HT1080 (cell line): ENCODE data around the gene PAM16. TPM values are rescaled to one million over a fixed set of nuclear protein-coding genes. Genes with fewer than 3 reads are reported as not detected.
"Not testable (repeated sequence)": the region's sequence is repeated elsewhere in the genome, so short reads cannot be mapped to it uniquely, and the experiment has no call there.

ENCODE experiments used
- DNase-seq: peaks from one replicate; pipeline ENCODE4 v3.0.0-alpha.2; 2015; ENCODE audit warnings: low read depth
- polyA plus RNA-seq, 2 experiments: library from polyadenylated mRNA; depleted of rRNA; stranded (reverse); fragments of >200 nt; gene quantifications; 2 replicates each; pipeline ENCODE4 v1.2.3, GENCODE V29; 2015
- total RNA-seq: library from RNA; depleted of rRNA; stranded (reverse); fragments of >200 nt; shearing (Covaris generic); gene quantifications from 2 replicates; pipeline ENCODE4 v1.2.3, GENCODE V29; 2014; rRNA removed

Gene PAM16
- total RNA-seq, result 77.8 and 107 TPM in 2 replicates
- 57.7 and 71.4 TPM in 2 replicates for polyA plus RNA-seq (2015; cell fraction: cytosol; rRNA removed)
- polyA plus RNA-seq (2015; cell fraction: nucleus; rRNA removed), result 21.2 and 31.8 TPM in 2 replicates

DNA sequence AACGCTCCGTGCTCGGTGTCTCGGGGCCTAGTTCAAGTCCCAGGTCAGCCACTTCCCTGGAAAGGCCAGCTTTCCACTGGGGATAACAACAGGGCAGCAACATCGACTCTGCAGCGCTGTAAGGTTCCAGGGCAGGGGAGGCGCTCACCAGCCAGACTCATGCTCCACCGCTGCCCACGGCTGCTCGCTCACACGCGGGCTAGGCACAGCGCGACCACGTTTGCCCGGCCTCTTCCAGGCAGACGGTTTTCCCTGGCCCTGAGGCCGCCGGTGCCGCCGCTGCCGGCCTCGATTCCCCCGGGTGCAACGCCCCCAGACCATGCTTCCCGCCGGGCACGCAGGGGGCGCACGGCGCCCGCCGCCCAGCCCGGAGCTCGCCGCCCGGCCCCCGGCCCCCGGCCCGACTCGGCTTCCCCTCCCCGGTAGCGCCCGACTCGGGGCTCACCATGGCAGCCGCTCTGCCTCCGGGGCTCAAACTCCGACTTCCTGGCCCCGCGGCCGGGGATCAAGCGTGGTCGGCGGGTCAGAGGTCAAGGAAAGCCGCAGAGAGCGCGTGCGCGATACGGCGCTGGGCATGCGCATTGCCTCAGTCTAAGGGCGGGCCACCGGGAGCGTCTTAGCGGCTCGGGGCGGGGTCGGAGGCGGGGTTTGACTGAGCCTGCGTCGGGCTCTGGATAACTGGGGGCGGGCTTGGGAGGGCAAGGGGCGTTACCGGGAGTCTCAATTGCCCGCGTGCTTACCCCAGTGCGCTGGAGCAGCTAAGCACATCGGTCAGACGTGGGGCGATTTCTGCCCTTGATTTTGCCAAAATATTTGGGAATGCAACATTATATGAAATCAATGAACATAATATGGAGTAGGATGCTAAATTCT lies at the start of gene PAM16:
PAM16 (minus strand) TSS at position 535 of the 873 bp plus-strand sequence; CDS start at position 448, 87 bp downstream.
- DNase-seq, result peak; percentile 89

DNA sequence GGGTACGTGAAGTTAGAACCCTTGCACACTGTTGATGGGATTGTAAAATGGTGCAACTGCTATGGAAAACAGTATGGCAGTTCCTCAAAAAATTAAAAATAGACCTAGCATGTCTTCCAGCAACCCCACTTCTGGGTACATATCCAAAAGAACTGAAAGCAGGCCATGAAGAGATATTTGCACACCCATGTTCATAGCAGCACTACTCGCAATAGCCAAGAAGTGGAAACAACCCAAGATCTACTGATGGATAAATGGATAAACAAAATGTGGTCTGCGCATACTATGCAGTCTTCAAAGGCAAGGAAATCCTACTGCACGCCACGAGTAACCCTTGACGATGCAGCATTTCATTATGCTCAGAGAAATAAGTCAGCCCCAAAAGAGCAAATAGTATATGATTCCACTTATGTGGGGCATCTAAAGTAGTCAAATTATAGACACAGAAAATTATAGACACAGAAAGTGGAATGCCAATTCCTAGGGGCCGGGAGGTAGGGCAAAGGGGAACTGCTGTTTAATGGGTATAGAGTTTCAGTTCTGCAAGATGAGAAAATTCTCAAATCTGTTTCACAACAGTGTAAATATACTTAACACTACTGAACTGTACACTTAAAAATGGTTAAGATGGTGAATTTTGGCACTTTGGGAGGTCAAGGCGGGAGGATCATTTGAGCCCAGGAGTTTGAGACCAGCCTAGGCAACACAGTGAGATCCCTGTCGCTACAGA lies 48.0 kb upstream of the PAM16 start:
- no peak for DNase-seq

GRCh38 chr16:4395055-4395726 lies 44.1 kb upstream of the PAM16 start:
- no peak for DNase-seq

DNA sequence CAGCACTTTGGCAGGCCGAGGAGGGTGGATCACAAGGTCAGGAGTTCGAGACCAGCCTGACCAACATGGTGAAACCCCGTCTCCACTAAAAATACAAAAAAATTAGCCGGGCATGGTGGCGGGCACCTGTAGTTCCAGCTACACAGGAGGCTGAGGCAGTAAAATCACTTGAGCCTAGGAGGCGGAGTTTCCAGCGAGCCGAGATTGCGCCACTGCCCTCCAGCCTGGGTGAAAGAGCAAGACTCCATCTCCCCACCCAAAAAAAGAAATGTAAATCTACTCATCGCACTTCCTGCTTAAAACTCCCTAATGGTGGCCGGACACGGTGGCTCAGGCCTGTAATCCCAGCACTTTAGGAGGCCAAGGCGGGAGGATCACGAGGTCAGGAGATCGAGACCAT lies 42.7 kb upstream of the PAM16 start:
- DNase-seq, result not testable (repeated sequence)

DNA sequence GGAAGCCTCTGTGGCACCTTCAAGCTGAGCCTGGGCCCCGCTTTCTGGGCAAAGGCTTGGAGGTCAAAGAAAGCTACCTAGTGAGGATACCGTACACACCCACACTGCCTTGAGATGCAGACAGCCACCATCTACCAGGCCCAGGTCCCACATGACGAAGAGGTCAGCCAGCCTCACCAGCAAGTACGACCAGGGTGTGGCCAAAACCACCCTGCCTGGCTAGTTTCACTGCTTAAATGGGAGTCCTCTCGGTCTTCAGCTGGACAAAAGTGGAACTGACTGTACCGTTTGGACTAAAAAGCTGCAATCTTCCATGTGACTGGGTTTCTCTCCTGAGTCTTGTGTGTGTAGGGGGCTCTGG lies 42.1 kb upstream of the PAM16 start:
- no peak for DNase-seq

DNA sequence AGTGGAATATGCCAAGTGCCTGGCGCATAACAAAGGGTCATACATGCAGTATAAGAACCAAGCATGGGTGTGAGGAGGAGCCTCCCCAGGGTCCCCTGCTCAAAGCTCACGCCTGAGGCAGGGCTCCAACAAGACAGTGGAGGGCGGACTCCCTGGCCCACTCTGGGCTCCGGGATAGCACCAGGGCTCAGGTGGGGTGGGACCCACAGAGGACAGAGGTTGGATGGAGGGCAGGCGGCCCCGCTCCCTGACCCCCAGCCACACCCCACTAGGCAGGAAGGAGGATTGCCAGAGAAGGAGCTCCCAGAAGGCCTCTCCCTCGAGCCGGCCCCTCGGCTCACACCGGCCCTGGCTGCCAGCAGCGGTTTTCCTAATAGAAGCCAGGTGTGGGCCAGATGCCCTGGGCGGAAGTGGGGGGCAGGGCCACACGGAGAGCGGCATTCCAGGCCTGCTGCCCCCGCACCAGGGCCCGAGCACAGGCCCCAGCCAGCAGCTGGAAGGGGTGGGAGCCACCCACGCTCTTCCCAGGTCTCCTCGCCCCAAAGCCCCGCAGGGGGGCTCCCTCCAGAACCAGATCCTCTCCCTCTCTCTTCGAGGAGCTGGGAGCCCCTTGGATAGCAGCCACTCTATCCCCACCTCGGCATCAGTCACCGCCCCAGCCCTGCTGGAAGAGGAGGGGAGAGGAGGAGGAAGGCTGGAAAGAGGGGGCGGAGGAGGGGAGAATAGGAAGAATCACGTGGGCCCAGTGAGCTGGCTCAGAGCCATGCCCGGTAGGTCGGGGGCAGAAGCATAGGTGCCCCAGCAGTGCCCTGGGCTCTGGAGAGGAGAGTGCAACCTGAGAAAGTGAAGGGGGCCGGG lies 41.5 kb upstream of the PAM16 start:
- no peak for DNase-seq

GRCh38 chr16:4391631-4392381 lies 40.7 kb upstream of the PAM16 start:
- DNase-seq, result no peak

DNA sequence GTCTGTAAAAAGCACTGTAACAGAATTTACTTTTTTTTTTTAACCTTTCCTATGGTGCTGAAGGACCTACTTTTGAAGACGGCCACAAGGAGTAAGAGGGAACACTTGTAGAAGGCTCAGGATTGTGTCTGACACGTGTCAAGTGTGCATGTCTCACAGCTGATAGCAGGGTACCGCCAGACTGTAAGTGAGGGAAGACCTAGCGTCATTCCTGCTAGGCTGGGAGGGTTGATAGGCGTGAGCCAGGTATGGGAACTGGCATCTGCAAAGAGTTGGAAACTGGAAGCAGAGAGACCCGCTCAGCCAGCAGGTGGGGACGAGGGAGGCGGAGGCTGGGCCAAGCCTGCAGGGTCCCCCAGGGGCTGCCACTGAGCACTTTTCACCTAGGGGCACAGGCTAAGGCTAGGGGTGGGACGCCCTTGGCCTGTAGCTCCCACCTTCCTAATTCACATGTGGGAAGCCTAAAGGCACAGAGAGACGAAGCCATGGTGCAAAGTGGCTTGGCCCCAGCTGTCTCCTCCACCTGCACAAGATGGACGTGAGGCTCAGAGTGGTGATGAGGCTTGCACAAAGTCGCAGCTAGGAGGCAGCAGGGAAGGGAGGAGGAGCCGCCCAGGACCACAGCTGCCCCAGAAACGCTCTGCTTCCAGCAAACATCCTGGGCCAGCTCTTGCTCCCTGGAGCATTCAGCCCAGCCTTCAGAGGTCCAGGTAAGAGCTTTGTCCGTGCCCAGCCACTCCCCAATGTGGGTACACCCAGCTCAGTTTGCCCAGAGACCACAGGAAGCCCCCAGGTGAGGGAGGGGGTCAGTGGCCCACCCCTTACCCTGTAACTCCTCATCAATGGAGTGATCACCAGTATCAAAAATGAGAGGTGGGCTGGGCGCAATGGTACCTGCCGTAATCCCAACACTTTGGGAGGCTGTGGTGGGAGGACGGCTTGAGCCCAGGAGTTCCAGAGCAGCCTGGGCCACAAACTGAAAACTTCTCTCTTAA lies 39.4 kb upstream of the PAM16 start:
- DNase-seq, result no peak

- no peak for DNase-seq
These were observed 38.2 kb upstream of the PAM16 start for GRCh38 chr16:4389051-4389955.

DNA sequence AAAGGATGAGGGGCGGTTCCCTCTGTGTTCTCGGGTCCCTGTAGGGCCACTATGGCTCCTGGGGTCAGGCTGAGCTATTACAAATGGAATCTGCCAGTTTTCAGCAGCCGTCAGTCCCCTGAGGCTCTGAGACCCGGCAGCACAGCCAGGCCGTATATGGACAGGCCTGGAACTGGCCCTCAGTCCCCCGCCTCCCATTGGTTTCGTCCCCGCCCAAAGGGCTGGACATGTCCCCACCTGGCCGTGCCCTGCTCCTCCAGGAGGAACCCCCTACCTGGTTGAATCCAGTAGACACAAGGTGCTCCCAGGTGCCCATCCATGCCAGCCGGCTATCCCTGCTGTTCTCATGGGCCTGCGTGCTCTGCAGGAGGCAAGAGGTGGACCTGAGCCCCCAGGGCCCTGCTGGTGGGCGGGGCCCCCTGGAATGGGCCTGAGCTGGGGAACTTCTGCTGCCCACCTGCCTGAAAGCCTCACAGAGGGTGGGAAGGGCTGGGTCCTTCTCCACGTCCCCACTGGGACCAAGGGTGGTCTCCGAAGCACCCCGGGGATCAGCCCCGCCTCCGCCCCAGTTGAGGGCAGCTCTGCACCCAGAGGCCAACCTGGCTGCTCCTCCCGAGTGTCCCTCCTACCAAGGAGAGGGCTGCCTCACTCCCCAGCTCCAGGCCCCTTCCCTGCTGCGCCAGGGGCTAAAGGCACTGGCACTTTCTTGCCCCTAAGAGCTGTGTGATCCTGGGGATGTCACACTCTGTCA lies 37.3 kb upstream of the PAM16 start:
- DNase-seq, result no peak

- DNase-seq, result no peak
These were observed 36.7 kb upstream of the PAM16 start for GRCh38 chr16:4387781-4388180.

DNA sequence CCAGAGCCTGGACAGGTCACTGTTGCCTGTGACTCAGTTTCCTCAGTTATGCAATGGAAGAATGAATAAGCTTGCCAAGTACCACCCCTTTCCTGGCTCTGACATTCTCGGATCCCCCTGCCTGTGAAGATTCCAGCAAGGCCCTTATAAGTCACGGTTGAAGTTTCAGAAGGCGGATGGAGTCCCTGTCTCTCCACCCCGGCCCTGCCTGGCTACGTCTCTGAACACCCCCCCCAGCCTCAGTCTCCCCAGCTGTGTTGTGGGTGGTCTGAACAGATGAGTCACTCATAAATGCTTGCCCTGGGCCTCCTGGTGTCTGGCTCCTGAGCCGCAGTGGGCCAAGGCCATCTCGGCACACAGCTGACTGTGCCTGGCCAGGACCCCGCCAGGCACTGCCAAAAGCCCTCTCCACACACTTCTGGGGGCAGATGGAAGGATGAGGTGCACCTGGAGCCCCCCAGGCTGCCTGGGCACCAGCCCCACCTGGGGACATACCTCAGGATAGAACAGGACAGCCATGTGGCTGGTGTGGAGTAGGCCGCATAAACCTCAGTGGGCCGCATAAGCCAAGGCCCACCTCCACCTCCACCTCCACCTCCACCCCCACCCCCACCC lies 35.9 kb upstream of the PAM16 start:
- DNase-seq, result no peak

- no peak for DNase-seq
These were observed 35.3 kb upstream of the PAM16 start for GRCh38 chr16:4386451-4386805.

DNA sequence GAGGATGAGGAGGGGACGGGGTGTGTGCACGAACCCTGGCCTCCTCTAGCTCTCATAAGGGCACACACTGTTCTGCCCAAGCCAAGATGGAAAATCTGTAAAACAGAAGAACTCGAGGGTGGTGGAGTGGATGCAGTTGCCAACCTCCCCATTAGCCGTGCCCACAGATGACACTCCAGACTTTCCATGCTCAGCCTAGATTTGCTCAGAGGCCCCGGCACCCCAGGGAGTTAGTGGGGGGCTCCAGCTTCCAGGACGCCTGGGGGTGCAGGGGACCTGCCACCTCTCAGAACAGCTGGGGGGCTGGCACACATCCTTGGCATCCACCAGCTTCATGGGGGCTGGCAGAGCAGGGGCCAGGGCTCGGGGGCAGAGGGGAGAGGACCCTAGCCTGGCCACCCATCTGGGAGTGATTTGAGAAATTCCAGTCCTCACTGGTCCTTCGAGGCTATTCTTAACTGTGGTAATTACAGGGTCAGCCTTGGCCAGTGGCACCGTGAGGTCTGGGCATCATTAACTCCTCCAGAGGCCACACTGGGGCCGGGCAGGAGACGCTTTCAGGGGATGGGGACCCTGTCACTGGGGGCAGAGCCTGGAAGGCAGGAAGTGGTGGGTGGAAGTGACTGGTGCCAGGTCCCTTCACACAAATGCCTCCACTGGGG lies 34.8 kb upstream of the PAM16 start:
- DNase-seq, result no peak

- no peak for DNase-seq
These were observed 34.1 kb upstream of the PAM16 start for GRCh38 chr16:4385066-4385788.
